Loucy (cell line): ENCODE data around the gene STUM.

Experiments used
- CTCF ChIP-seq: fragments of 200-600 bp; sonication (generic); conservative IDR thresholded peaks from 2 replicates; pipeline ENCODE4 v1.5.1; 2014; ENCODE audit warnings: mild to moderate bottlenecking, antibody characterized with exemption, low read length
- EZH2phosphoT487 ChIP-seq: fragments of 200-600 bp; IDR thresholded peaks from 2 replicates; pipeline ENCODE4 v1.6.1; 2018; ENCODE audit warnings: antibody characterized with exemption, mild to moderate bottlenecking, moderate library complexity, borderline replicate concordance

DNA sequence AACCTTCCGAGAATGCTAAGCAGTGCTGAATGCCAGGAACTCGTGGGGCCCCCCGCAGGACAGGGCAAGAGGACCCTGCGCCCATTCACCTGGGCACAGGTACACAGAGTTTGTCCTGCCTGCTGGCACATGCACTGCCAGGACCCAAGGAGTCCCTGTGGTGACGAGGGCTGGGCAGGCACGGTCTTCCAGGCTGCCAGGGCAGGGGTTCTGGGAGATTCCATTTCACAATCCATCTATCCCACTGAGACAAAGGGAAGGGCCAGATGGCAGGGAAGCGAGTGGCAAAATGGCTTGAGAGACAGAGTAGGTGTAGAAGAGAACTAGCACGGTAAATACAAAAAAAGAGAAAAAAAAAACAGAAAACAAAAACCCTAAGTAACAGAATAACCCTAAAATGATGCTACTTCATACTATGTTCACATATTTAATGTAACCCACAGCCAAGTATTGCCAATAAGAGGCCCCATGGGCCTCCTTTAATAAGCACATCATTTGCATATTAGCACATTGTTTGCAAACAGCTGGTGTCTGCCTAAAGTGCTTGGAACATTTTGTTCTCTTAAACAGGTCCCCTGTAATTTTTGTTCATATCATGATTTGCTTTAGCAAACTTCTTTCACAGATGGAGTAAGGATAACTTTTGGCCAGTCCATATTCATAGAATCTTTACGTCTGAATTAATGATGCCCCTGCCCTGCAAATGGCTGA lies 83.8 kb downstream of the STUM start:
- TF ChIP-seq CTCF (no peak), EZH2phosphoT487 (no peak)
